Stimulated activated memory B cell treated with anti-CD40 and anti-IgM and Interleukin-4, amounts not matched to agents 10 μg/mL and 1 μg/mL and 100 μg/mL, for 72 hours (primary cell): ENCODE results near the gene OTULIN.

Experiments
- ATAC-seq: fragments of 150-1000 bp; cut with Tn5 transposase; 2 replicates; pipeline ENCODE4 v1.10.0; 2021
- H3K27ac Mint-ChIP-seq: one replicate; pipeline ENCODE4 v1.8.0; 2022; ENCODE audit warnings: mild to moderate bottlenecking, mixed read lengths
- H3K27me3 Mint-ChIP-seq: one replicate; pipeline ENCODE4 v1.8.0; 2022; ENCODE audit warnings: mixed read lengths
- H3K36me3 Mint-ChIP-seq: one replicate; pipeline ENCODE4 v1.8.0; 2022; ENCODE audit warnings: mixed read lengths
- H3K4me1 Mint-ChIP-seq: one replicate; pipeline ENCODE4 v1.8.0; 2022; ENCODE audit warnings: mixed read lengths
- H3K4me3 Mint-ChIP-seq: one replicate; pipeline ENCODE4 v1.8.0; 2022; ENCODE audit warnings: mild to moderate bottlenecking, moderate library complexity, mixed read lengths
- H3K9me3 Mint-ChIP-seq: one replicate; pipeline ENCODE4 v1.8.0; 2022; ENCODE audit warnings: mixed read lengths

The OTULIN gene

GRCh38 chr5:14675865-14676300 is 11.4 kb downstream of the OTULIN start:
- Mint-ChIP-seq H3K4me3 (peak overlapping the region; percentile 73), H3K36me3 (peaks cover 48% of the 10 kb centered on the region), H3K27ac (peak overlapping the region; percentile 93)

GRCh38 chr5:14676320-14676719 is 11.8 kb downstream of the OTULIN start:
- peak; percentile 86 for ATAC-seq
- Mint-ChIP-seq H3K4me1 (peaks cover 82% of the 10 kb centered on the region), H3K4me3 (peak overlapping the region; percentile 73), H3K27ac (peak overlapping the region; percentile 93), H3K36me3 (peaks cover 46% of the 10 kb centered on the region), H3K9me3 (no peaks in the 10 kb centered on the region), H3K27me3 (no peaks in the 10 kb centered on the region)

More at GRCh38 chr5:14675865-14676300, 11.4 kb downstream of the OTULIN start:
- peak; percentile 80 for ATAC-seq
- Mint-ChIP-seq H3K9me3 (no peaks in the 10 kb centered on the region), H3K4me1 (peaks cover 87% of the 10 kb centered on the region), H3K27me3 (no peaks in the 10 kb centered on the region)

GRCh38 chr5:14678773-14679334 is 14.3 kb downstream of the OTULIN start:
- peak overlapping the region; percentile 69 for H3K27ac Mint-ChIP-seq
- peak; percentile 32 for ATAC-seq
- H3K36me3 Mint-ChIP-seq: peaks cover 41% of the 10 kb centered on the region
- no peaks in the 10 kb centered on the region for H3K9me3 Mint-ChIP-seq
- no peaks in the 10 kb centered on the region for H3K27me3 Mint-ChIP-seq
- H3K4me1 Mint-ChIP-seq: peaks cover 57% of the 10 kb centered on the region
- H3K4me3 Mint-ChIP-seq: no peak overlapping the region

- Mint-ChIP-seq H3K4me3 (no peak overlapping the region), H3K9me3 (no peaks in the 10 kb centered on the region), H3K4me1 (peaks cover 50% of the 10 kb centered on the region), H3K36me3 (peaks cover 35% of the 10 kb centered on the region), H3K27ac (no peak overlapping the region), H3K27me3 (no peaks in the 10 kb centered on the region)
- no peak for ATAC-seq
These were observed 15.1 kb downstream of the OTULIN start for GRCh38 chr5:14679595-14679994.

GRCh38 chr5:14681236-14681752 is 16.8 kb downstream of the OTULIN start:
- H3K4me3 Mint-ChIP-seq: no peak overlapping the region
- H3K9me3 Mint-ChIP-seq: no peaks in the 10 kb centered on the region
- H3K27me3 Mint-ChIP-seq: no peaks in the 10 kb centered on the region
- ATAC-seq: no peak
- peaks cover 40% of the 10 kb centered on the region for H3K4me1 Mint-ChIP-seq
- H3K27ac Mint-ChIP-seq: no peak overlapping the region
- H3K36me3 Mint-ChIP-seq: peaks cover 43% of the 10 kb centered on the region

GRCh38 chr5:14683906-14684455 is 19.5 kb downstream of the OTULIN start:
- Mint-ChIP-seq H3K4me1 (peaks cover 17% of the 10 kb centered on the region), H3K36me3 (peaks cover 50% of the 10 kb centered on the region), H3K27me3 (no peaks in the 10 kb centered on the region), H3K9me3 (no peaks in the 10 kb centered on the region), H3K27ac (peak overlapping the region; percentile 37), H3K4me3 (no peak overlapping the region)
- ATAC-seq: no peak

- Mint-ChIP-seq H3K36me3 (peaks cover 57% of the 10 kb centered on the region), H3K27me3 (no peaks in the 10 kb centered on the region), H3K4me1 (peaks cover 13% of the 10 kb centered on the region), H3K4me3 (no peak overlapping the region), H3K27ac (peak overlapping the region; percentile 37), H3K9me3 (no peaks in the 10 kb centered on the region)
- no peak for ATAC-seq
These were observed 20.2 kb downstream of the OTULIN start for GRCh38 chr5:14684757-14685156.

GRCh38 chr5:14685757-14686156 is 21.2 kb downstream of the OTULIN start:
- peak overlapping the region; percentile 38 for H3K27ac Mint-ChIP-seq
- peaks cover 60% of the 10 kb centered on the region for H3K36me3 Mint-ChIP-seq
- peaks cover 7% of the 10 kb centered on the region for H3K4me1 Mint-ChIP-seq
- H3K9me3 Mint-ChIP-seq: no peaks in the 10 kb centered on the region
- ATAC-seq: peak; percentile 96
- no peaks in the 10 kb centered on the region for H3K27me3 Mint-ChIP-seq
- H3K4me3 Mint-ChIP-seq: no peak overlapping the region

GRCh38 chr5:14686517-14686916 is 22.0 kb downstream of the OTULIN start:
- no peaks in the 10 kb centered on the region for H3K27me3 Mint-ChIP-seq
- H3K27ac Mint-ChIP-seq: no peak overlapping the region

GRCh38 chr5:14687023-14687665 is 22.6 kb downstream of the OTULIN start:
- no peak for ATAC-seq
- Mint-ChIP-seq H3K4me3 (no peak overlapping the region), H3K9me3 (no peaks in the 10 kb centered on the region), H3K4me1 (peaks cover 7% of the 10 kb centered on the region), H3K27ac (no peak overlapping the region), H3K27me3 (no peaks in the 10 kb centered on the region), H3K36me3 (peaks cover 56% of the 10 kb centered on the region)

More at GRCh38 chr5:14686517-14686916, 22.0 kb downstream of the OTULIN start:
- no peak for ATAC-seq
- no peak overlapping the region for H3K4me3 Mint-ChIP-seq
- H3K36me3 Mint-ChIP-seq: peaks cover 61% of the 10 kb centered on the region
- peaks cover 7% of the 10 kb centered on the region for H3K4me1 Mint-ChIP-seq
- no peaks in the 10 kb centered on the region for H3K9me3 Mint-ChIP-seq

GRCh38 chr5:14693070-14693469 is 28.6 kb downstream of the OTULIN start:
- Mint-ChIP-seq H3K27ac (no peak overlapping the region), H3K9me3 (no peaks in the 10 kb centered on the region), H3K4me1 (no peaks in the 10 kb centered on the region), H3K36me3 (peaks cover 66% of the 10 kb centered on the region), H3K4me3 (no peak overlapping the region), H3K27me3 (no peaks in the 10 kb centered on the region)
- no peak for ATAC-seq

- no peak for ATAC-seq
- H3K9me3 Mint-ChIP-seq: no peaks in the 10 kb centered on the region
- no peak overlapping the region for H3K27ac Mint-ChIP-seq
- H3K4me3 Mint-ChIP-seq: no peak overlapping the region
- H3K36me3 Mint-ChIP-seq: peaks cover 67% of the 10 kb centered on the region
- no peaks in the 10 kb centered on the region for H3K27me3 Mint-ChIP-seq
- peaks cover 4% of the 10 kb centered on the region for H3K4me1 Mint-ChIP-seq
These were observed 30.6 kb downstream of the OTULIN start for GRCh38 chr5:14695152-14695551.

GRCh38 chr5:14696057-14696456 is 31.5 kb downstream of the OTULIN start:
- H3K9me3 Mint-ChIP-seq: no peaks in the 10 kb centered on the region
- H3K4me1 Mint-ChIP-seq: peaks cover 6% of the 10 kb centered on the region
- no peak for ATAC-seq
- no peak overlapping the region for H3K4me3 Mint-ChIP-seq
- no peaks in the 10 kb centered on the region for H3K27me3 Mint-ChIP-seq
- peaks cover 58% of the 10 kb centered on the region for H3K36me3 Mint-ChIP-seq
- no peak overlapping the region for H3K27ac Mint-ChIP-seq

- no peak overlapping the region for H3K4me3 Mint-ChIP-seq
- peaks cover 9% of the 10 kb centered on the region for H3K4me1 Mint-ChIP-seq
- H3K36me3 Mint-ChIP-seq: peaks cover 60% of the 10 kb centered on the region
- no peak overlapping the region for H3K27ac Mint-ChIP-seq
- ATAC-seq: no peak
- H3K27me3 Mint-ChIP-seq: no peaks in the 10 kb centered on the region
- H3K9me3 Mint-ChIP-seq: no peaks in the 10 kb centered on the region
These were observed 32.3 kb downstream of the OTULIN start for GRCh38 chr5:14696851-14697250.

GRCh38 chr5:14698495-14698894 is 34.0 kb downstream of the OTULIN start:
- ATAC-seq: no peak
- H3K36me3 Mint-ChIP-seq: peaks cover 60% of the 10 kb centered on the region
- no peaks in the 10 kb centered on the region for H3K27me3 Mint-ChIP-seq
- no peak overlapping the region for H3K27ac Mint-ChIP-seq
- peaks cover 9% of the 10 kb centered on the region for H3K4me1 Mint-ChIP-seq
- no peak overlapping the region for H3K4me3 Mint-ChIP-seq
- no peaks in the 10 kb centered on the region for H3K9me3 Mint-ChIP-seq

- Mint-ChIP-seq H3K36me3 (peaks cover 59% of the 10 kb centered on the region), H3K27me3 (no peaks in the 10 kb centered on the region), H3K4me1 (peaks cover 9% of the 10 kb centered on the region), H3K4me3 (no peak overlapping the region), H3K27ac (no peak overlapping the region), H3K9me3 (no peaks in the 10 kb centered on the region)
- no peak for ATAC-seq
These were observed 34.6 kb downstream of the OTULIN start for GRCh38 chr5:14699159-14699558.
